ENCODE data around the gene CSNK1G1.
"Not testable (repeated sequence)": the region's sequence is repeated elsewhere in the genome, so short reads cannot be mapped to it uniquely, and the experiment has no call there.

Gene CSNK1G1

GRCh38 chr15:64287953-64288352, 68.0 kb downstream of the CSNK1G1 start:
- no peak for DNase-seq (ENCODE audit: low read depth)

GRCh38 chr15:64286473-64286872, 69.5 kb downstream of the CSNK1G1 start:
- DNase-seq (ENCODE audit: low read depth): no peak

- DNase-seq (ENCODE audit: low read depth): no peak
Measured at GRCh38 chr15:64285871-64286270, 70.1 kb downstream of the CSNK1G1 start.

GRCh38 chr15:64285150-64285549, 70.8 kb downstream of the CSNK1G1 start:
- no peak for DNase-seq (ENCODE audit: low read depth)

GRCh38 chr15:64284042-64284441, 71.9 kb downstream of the CSNK1G1 start:
- DNase-seq (ENCODE audit: low read depth): no peak

GRCh38 chr15:64282701-64283100, 73.3 kb downstream of the CSNK1G1 start:
- DNase-seq (ENCODE audit: low read depth): no peak

GRCh38 chr15:64279131-64279530, 76.8 kb downstream of the CSNK1G1 start:
- DNase-seq (ENCODE audit: low read depth): no peak

GRCh38 chr15:64275934-64276333, 80.0 kb downstream of the CSNK1G1 start:
- DNase-seq (ENCODE audit: low read depth): no peak

- no peak for DNase-seq (ENCODE audit: low read depth)
Measured at GRCh38 chr15:64274341-64274950, 81.5 kb downstream of the CSNK1G1 start.

GRCh38 chr15:64267331-64267973, 88.5 kb downstream of the CSNK1G1 start:
- no peak for DNase-seq (ENCODE audit: low read depth)

- DNase-seq (ENCODE audit: low read depth): not testable (repeated sequence)
Measured at GRCh38 chr15:64265188-64265587, 90.8 kb downstream of the CSNK1G1 start.

GRCh38 chr15:64264502-64264901, 91.5 kb downstream of the CSNK1G1 start:
- no peak for DNase-seq (ENCODE audit: low read depth)

GRCh38 chr15:64263567-64263966, 92.4 kb downstream of the CSNK1G1 start:
- DNase-seq (ENCODE audit: low read depth): no peak

GRCh38 chr15:64256051-64256450, 99.9 kb downstream of the CSNK1G1 start:
- DNase-seq (ENCODE audit: low read depth): no peak

- DNase-seq (ENCODE audit: low read depth): no peak
Measured at GRCh38 chr15:64251658-64252057, 104.3 kb downstream of the CSNK1G1 start.

- DNase-seq (ENCODE audit: low read depth): no peak
Measured at GRCh38 chr15:64251121-64251520, 104.9 kb downstream of the CSNK1G1 start.

- DNase-seq (ENCODE audit: low read depth): no peak
Measured at GRCh38 chr15:64249883-64250575, 105.9 kb downstream of the CSNK1G1 start.

- no peak for DNase-seq (ENCODE audit: low read depth)
Measured at GRCh38 chr15:64249406-64249805, 106.6 kb downstream of the CSNK1G1 start.

GRCh38 chr15:64247906-64248541, 107.9 kb downstream of the CSNK1G1 start:
- no peak for DNase-seq (ENCODE audit: low read depth)

- DNase-seq (ENCODE audit: low read depth): no peak
Measured at GRCh38 chr15:64247535-64247905, 108.5 kb downstream of the CSNK1G1 start.

GRCh38 chr15:64246364-64247189, 109.4 kb downstream of the CSNK1G1 start:
- no peak for DNase-seq (ENCODE audit: low read depth)

GRCh38 chr15:64245405-64245804, 110.6 kb downstream of the CSNK1G1 start:
- DNase-seq (ENCODE audit: low read depth): no peak

Measured in activated T-cell treated with anti-CD3 and anti-CD28 coated beads for 1 hour (primary cell).